DMS153 (cell line): Measurements from ENCODE around the gene SIX1.

Experiments used
- DNase-seq: peaks from one replicate; lab custom pipeline; 2025; lab: John Stamatoyannopoulos, UW

The SIX1 gene

GRCh38 chr14:60655119-60655897, 6.0 kb upstream of the SIX1 start:
- DNase-seq, result peak; percentile 8

GRCh38 chr14:60654334-60654821, 5.1 kb upstream of the SIX1 start:
- peak; percentile 11 for DNase-seq

GRCh38 chr14:60653701-60654161, 4.5 kb upstream of the SIX1 start:
- DNase-seq, result no peak

GRCh38 chr14:60652674-60653651, 3.7 kb upstream of the SIX1 start:
- no peak for DNase-seq

GRCh38 chr14:60651796-60652673, 2.8 kb upstream of the SIX1 start:
- DNase-seq, result peak; percentile 55

GRCh38 chr14:60651086-60651795, 2.0 kb upstream of the SIX1 start:
- DNase-seq, result no peak

GRCh38 chr14:60650373-60650961, 1.2 kb upstream of the SIX1 start:
- DNase-seq, result peak; percentile 24

- DNase-seq, result peak; percentile 79
These were observed 647 bp upstream of the SIX1 start for GRCh38 chr14:60649875-60650372.

GRCh38 chr14:60648249-60648933, 886 bp downstream of the SIX1 start:
- DNase-seq, result no peak

- DNase-seq, result no peak
These were observed 1.4 kb downstream of the SIX1 start for GRCh38 chr14:60647837-60648248.

GRCh38 chr14:60647081-60647836, 2.0 kb downstream of the SIX1 start:
- no peak for DNase-seq

GRCh38 chr14:60646226-60646818, 3.0 kb downstream of the SIX1 start:
- DNase-seq, result no peak

- no peak for DNase-seq
These were observed 4.0 kb downstream of the SIX1 start for GRCh38 chr14:60645126-60645741.

- DNase-seq, result no peak
These were observed 4.6 kb downstream of the SIX1 start for GRCh38 chr14:60644666-60645065.

GRCh38 chr14:60643463-60644314, 5.6 kb downstream of the SIX1 start:
- DNase-seq, result no peak

GRCh38 chr14:60643141-60643462, 6.2 kb downstream of the SIX1 start:
- no peak for DNase-seq
